Smooth muscle cell (in vitro differentiated cells): ENCODE data around the gene ADARB1. TPM values are rescaled to one million over a fixed set of nuclear protein-coding genes. Genes with fewer than 3 reads are reported as not detected.

Experiments used
- DNase-seq: peaks from one replicate; lab custom pipeline; 2025; ENCODE audit not compliant: unreplicated experiment; lab: John Stamatoyannopoulos, UW
- H2AFZ ChIP-seq: fragments of 200-600 bp; sonication (generic); 2 replicates; pipeline ENCODE4 v1.6.0; 2016; ENCODE audit warnings: antibody characterized with exemption, low read depth, mild to moderate bottlenecking
- H3F3A ChIP-seq: fragments of 200-600 bp; sonication (generic); 2 replicates; pipeline ENCODE4 v1.6.0; 2017; ENCODE audit warnings: antibody characterized with exemption, low read depth
- H3K27ac ChIP-seq: fragments of 200-600 bp; sonication (generic); 2 replicates; pipeline ENCODE4 v1.5.1; 2016; ENCODE audit warnings: low read depth, mild to moderate bottlenecking
- H3K27me3 ChIP-seq: fragments of 200-600 bp; sonication (generic); 2 replicates; pipeline ENCODE4 v1.6.1; 2016; ENCODE audit warnings: low read depth, mild to moderate bottlenecking
- H3K36me3 ChIP-seq: fragments of 200-600 bp; sonication (generic); 2 replicates; pipeline ENCODE4 v1.5.1; 2016; ENCODE audit warnings: low read depth
- H3K4me1 ChIP-seq: fragments of 200-600 bp; sonication (generic); 2 replicates; pipeline ENCODE4 v1.5.1; 2016; ENCODE audit warnings: low read depth
- H3K4me2 ChIP-seq: fragments of 200-600 bp; sonication (generic); 2 replicates; pipeline ENCODE4 v1.6.0; 2016; ENCODE audit warnings: mild to moderate bottlenecking
- H3K4me3 ChIP-seq: fragments of 200-600 bp; sonication (generic); 2 replicates; pipeline ENCODE4 v1.5.1; 2016; ENCODE audit warnings: mild to moderate bottlenecking
- H3K79me2 ChIP-seq: fragments of 200-600 bp; sonication (generic); 2 replicates; pipeline ENCODE4 v1.6.0; 2016; ENCODE audit warnings: low read depth, mild to moderate bottlenecking
- H3K9ac ChIP-seq: fragments of 200-600 bp; sonication (generic); 2 replicates; pipeline ENCODE4 v1.6.0; 2016; ENCODE audit warnings: low read depth
- H3K9me3 ChIP-seq: fragments of 200-600 bp; sonication (generic); replicated peaks from 2 replicates; pipeline ENCODE4 v1.5.1; 2016; ENCODE audit warnings: low read depth
- H4K20me1 ChIP-seq: fragments of 200-600 bp; sonication (generic); 2 replicates; pipeline ENCODE4 v1.6.0; 2016; ENCODE audit warnings: low read depth
- CTCF ChIP-seq: fragments of 200-600 bp; sonication (generic); IDR thresholded peaks from 2 replicates; pipeline ENCODE4 v1.5.1; 2017; ENCODE audit warnings: borderline replicate concordance, mild to moderate bottlenecking, antibody characterized with exemption; ENCODE audit not compliant: insufficient read depth, poor library complexity, severe bottlenecking
- WGBS: methylation state at CpG from one replicate; pipeline ENCODE4 v1.1.7; 2016; ENCODE audit warnings: low lambda C conversion rate; 5-methylcytosine and 5-hydroxymethylcytosine counted together
- polyA plus RNA-seq: library from polyadenylated mRNA; unstranded; fragments of >200 nt; fragmentation: Nextera tagmentation; extraction: Ambion mirVana; gene quantifications from 2 replicates; pipeline ENCODE4 v1.2.1, GENCODE V29; 2016
- total RNA-seq: library from RNA; depleted of rRNA; stranded (reverse); fragments of >200 nt; gene quantifications from 2 replicates; pipeline ENCODE4 v1.2.3, GENCODE V29; 2014

Gene ADARB1
- total and polyA plus RNA-seq, 2 experiments from 2014 or later, result 25.6 to 28.9 TPM

GRCh38 chr21:45269861-45270260, 195.5 kb downstream of the ADARB1 start:
- no peak for DNase-seq
- H3K9ac ChIP-seq, result no peak overlapping the region
- peaks cover 52% of the 10 kb centered on the region for H3K79me2 ChIP-seq
- 96% methylated on average over 13 of the region's 13 CpGs for WGBS
- no peak overlapping the region for H3K4me3 ChIP-seq
- peaks cover 6% of the 10 kb centered on the region for H3K9me3 ChIP-seq
- H4K20me1 ChIP-seq, result peaks cover 83% of the 10 kb centered on the region
- no peak overlapping the region for H3K27ac ChIP-seq
- H3K4me2 ChIP-seq, result no peak overlapping the region
- no peak for TF ChIP-seq CTCF
- H3F3A ChIP-seq, result no peaks in the 10 kb centered on the region
- H3K36me3 ChIP-seq, result peaks cover 44% of the 10 kb centered on the region
- no peaks in the 10 kb centered on the region for H3K27me3 ChIP-seq
- H3K4me1 ChIP-seq, result no peaks in the 10 kb centered on the region
- no peak overlapping the region for H2AFZ ChIP-seq

GRCh38 chr21:45270306-45270821, 196.0 kb downstream of the ADARB1 start:
- Histone ChIP-seq H3K36me3 (peaks cover 49% of the 10 kb centered on the region), H3K4me3 (no peak overlapping the region), H3F3A (no peaks in the 10 kb centered on the region), H3K4me2 (no peak overlapping the region), H3K27ac (no peak overlapping the region), H3K79me2 (peaks cover 57% of the 10 kb centered on the region), H2AFZ (no peak overlapping the region), H3K9me3 (peaks cover 6% of the 10 kb centered on the region), H3K27me3 (no peaks in the 10 kb centered on the region), H3K9ac (no peak overlapping the region), H4K20me1 (peaks cover 84% of the 10 kb centered on the region), H3K4me1 (no peaks in the 10 kb centered on the region)
- WGBS, result 96% methylated on average over 13 of the region's 13 CpGs
- TF ChIP-seq CTCF, result no peak
- no peak for DNase-seq

Other genes with a start within 250 kb of the ADARB1 start
- 331 and 369 TPM in 2 replicates for gene PTTG1IP, start 200.9 kb upstream of the ADARB1 start, total RNA-seq
- 314 and 340 TPM in 2 replicates for gene PTTG1IP, start 200.9 kb upstream of the ADARB1 start, polyA plus RNA-seq
- gene ITGB2, start 153.7 kb upstream of the ADARB1 start, total RNA-seq, result 0.18 TPM in 1 of 2 replicates, not detected in the other
- 0.86 and 1.0 TPM in 2 replicates for gene ITGB2, start 153.7 kb upstream of the ADARB1 start, polyA plus RNA-seq
- gene SLX9, start 134.6 kb upstream of the ADARB1 start, total RNA-seq, result 13.9 and 15.9 TPM in 2 replicates
- 26.6 and 32.7 TPM in 2 replicates for gene SLX9, start 134.6 kb upstream of the ADARB1 start, polyA plus RNA-seq
- 32.1 and 58.3 TPM in 2 replicates for gene POFUT2, start 213.3 kb downstream of the ADARB1 start, total RNA-seq
- 69.6 and 70.0 TPM in 2 replicates for gene POFUT2, start 213.3 kb downstream of the ADARB1 start, polyA plus RNA-seq